ENCODE measurements around the gene LMBRD1. TPM values are rescaled to one million over a fixed set of nuclear protein-coding genes. Genes with fewer than 3 reads are reported as not detected.

Gene LMBRD1
- polyA plus RNA-seq, 1 of the 3 experiments (the other 2 are of a cell fraction), result 6.5 TPM

GRCh38 chr6:69817358-69817757, 20.5 kb upstream of the LMBRD1 start:
- Histone ChIP-seq H4K20me1 (ENCODE audit: insufficient read depth) (no peaks in the 10 kb centered on the region), H3K4me2 (no peak overlapping the region), H3K27ac (ENCODE audit: low read depth in 2 of 2, low read length in 1 of 2) (no peak overlapping the region), H3K36me3 (replicated peaks in 1 of 2; ENCODE audit: control insufficient read depth in 1 of 2, insufficient read depth in 2 of 2, low read length in 1 of 2) (no peaks in the 10 kb centered on the region), H3K9me2 (no peaks in the 10 kb centered on the region), H3K27me3 (ENCODE audit: insufficient read depth) (no peaks in the 10 kb centered on the region), H3K9me3 (no peaks in the 10 kb centered on the region), H3K79me2 (ENCODE audit: insufficient read depth) (no peaks in the 10 kb centered on the region), H3K4me1 (ENCODE audit: control insufficient read depth in 1 of 2, insufficient read depth in 2 of 2, low read depth in 1 of 2, low read length in 1 of 2) (no peaks in the 10 kb centered on the region; a peak in 1 of 4 replicates), H3F3A (replicated peaks; ENCODE audit: insufficient read depth) (no peaks in the 10 kb centered on the region), H3K4me3 (ENCODE audit: low read depth in 2 of 2, low read length in 1 of 2) (no peak overlapping the region), H2AFZ (ENCODE audit: low read depth) (no peak overlapping the region), H3K9ac (no peak overlapping the region)
- POLR2A ChIA-PET, result no interaction called here
- no peak for DNase-seq
- TF ChIP-seq REST (IDR thresholded peaks at IDR 0.05; ENCODE audit: low read depth, low read length), result no peak
- no peak for TF ChIP-seq CTCF (IDR thresholded peaks at IDR 0.05)
- TF ChIP-seq SIN3A (IDR thresholded peaks at IDR 0.05; ENCODE audit: borderline replicate concordance, low read depth, low read length), result no peak
- TF ChIP-seq RCOR1 (IDR thresholded peaks at IDR 0.05; ENCODE audit: low read length), result no peak
- no peak for TF ChIP-seq TEAD4 (IDR thresholded peaks at IDR 0.05; ENCODE audit: borderline replicate concordance, insufficient read depth)
- no peak for TF ChIP-seq PBX3 (IDR thresholded peaks at IDR 0.05)
- TF ChIP-seq YY1 (IDR thresholded peaks at IDR 0.05; ENCODE audit: low read depth), result no peak
- CTCF ChIA-PET, result no interaction called here

- ChIA-PET CTCF (interaction anchor here (1.7 kb wide), 1 partner anchor 20 kb away, joined by 7 read pairs; the partner anchor contains the start of gene LMBRD1), POLR2A (no interaction called here)
- Histone ChIP-seq H3K9me2 (no peaks in the 10 kb centered on the region), H3K79me2 (ENCODE audit: insufficient read depth) (no peaks in the 10 kb centered on the region), H3F3A (replicated peaks; ENCODE audit: insufficient read depth) (no peaks in the 10 kb centered on the region), H3K36me3 (replicated peaks in 1 of 2; ENCODE audit: control insufficient read depth in 1 of 2, insufficient read depth in 2 of 2, low read length in 1 of 2) (no peaks in the 10 kb centered on the region), H2AFZ (ENCODE audit: low read depth) (no peak overlapping the region; the same call in 1 of the 2 replicates), H4K20me1 (ENCODE audit: insufficient read depth) (no peaks in the 10 kb centered on the region), H3K4me3 (ENCODE audit: low read depth in 2 of 2, low read length in 1 of 2) (no peak overlapping the region), H3K27me3 (ENCODE audit: insufficient read depth) (no peaks in the 10 kb centered on the region), H3K9ac (no peak overlapping the region), H3K9me3 (no peaks in the 10 kb centered on the region), H3K4me2 (no peak overlapping the region), H3K4me1 (ENCODE audit: control insufficient read depth in 1 of 2, insufficient read depth in 2 of 2, low read depth in 1 of 2, low read length in 1 of 2) (no peaks in the 10 kb centered on the region; a peak in 1 of 4 replicates), H3K27ac (ENCODE audit: low read depth in 2 of 2, low read length in 1 of 2) (no peak overlapping the region)
- no peak for DNase-seq
- WGBS (ENCODE audit: low lambda C conversion rate), result 87% methylated on average over 3 of the region's 3 CpGs
- TF ChIP-seq YY1 (IDR thresholded peaks at IDR 0.05; ENCODE audit: low read depth) (no peak), GABPA (IDR thresholded peaks at IDR 0.05; ENCODE audit: low read depth) (no peak), PBX3 (IDR thresholded peaks at IDR 0.05) (no peak), REST (IDR thresholded peaks at IDR 0.05; ENCODE audit: low read depth, low read length) (no peak), GATA2 (CRISPR knock-in tag; IDR thresholded peaks at IDR 0.05) (no peak), SIN3A (IDR thresholded peaks at IDR 0.05; ENCODE audit: borderline replicate concordance, low read depth, low read length) (no peak), JUND (IDR thresholded peaks at IDR 0.05) (no peak), NRF1 (IDR thresholded peaks at IDR 0.05; ENCODE audit: low read depth, low read length) (no peak), EZH2phosphoT487 (IDR thresholded peaks at IDR 0.05; ENCODE audit: borderline replicate concordance, low read depth) (no peak), USF2 (IDR thresholded peaks at IDR 0.05; ENCODE audit: borderline replicate concordance, low read depth, low read length) (no peak), ELF1 (IDR thresholded peaks at IDR 0.05) (no peak)
These were observed 19.8 kb upstream of the LMBRD1 start for GRCh38 chr6:69816569-69816968.
